ENCODE data around the gene BRD3.

Gene BRD3

DNA sequence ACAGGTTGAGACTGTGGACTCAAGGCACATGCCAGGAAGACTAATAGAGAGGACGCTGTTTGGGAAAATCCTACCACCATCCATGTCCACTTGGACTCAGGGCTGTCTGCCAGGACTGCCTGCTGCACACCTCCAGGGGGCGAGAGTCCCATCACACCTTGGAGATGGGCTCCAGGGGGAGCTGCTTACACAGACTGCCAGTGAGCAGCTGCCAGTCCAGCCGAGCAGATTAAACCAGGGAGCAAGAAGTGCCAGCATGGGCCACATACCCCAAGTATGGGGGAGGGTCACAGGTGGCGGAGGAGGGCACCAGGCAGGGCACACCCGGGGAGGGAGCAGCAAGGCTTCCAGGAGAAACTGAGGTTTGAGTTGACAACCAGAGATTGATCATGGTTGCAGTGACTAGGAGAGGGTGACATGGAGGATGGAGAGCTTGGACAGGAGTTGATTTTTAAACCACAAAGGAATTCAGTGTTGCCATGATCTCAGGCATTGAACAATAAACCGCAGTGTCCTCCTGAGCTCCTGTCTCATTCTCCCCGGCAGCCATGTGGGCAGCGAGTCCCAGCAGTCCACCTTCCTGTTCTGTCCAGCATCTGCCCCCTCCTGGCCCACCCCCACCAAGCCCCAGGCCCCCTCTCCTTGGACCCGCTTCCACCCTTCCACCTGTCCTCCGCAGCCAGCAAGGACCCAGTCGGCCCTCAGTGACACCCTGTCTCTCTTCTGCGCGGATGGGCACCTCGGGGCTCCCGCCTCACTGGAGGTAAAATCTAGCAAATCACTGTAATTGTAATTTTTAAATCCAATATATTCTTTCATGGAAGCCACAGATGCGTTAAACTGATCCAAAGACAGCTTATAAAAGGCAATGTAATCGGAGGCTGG is 72.6 kb downstream of the BRD3 start:
- Histone ChIP-seq H3K9me3 (ENCODE audit: insufficient read depth, low read length) (no peaks in the 10 kb centered on the region), H3K36me3 (replicated peaks; ENCODE audit: low read depth, low read length) (no peaks in the 10 kb centered on the region), H4K20me1 (ENCODE audit: insufficient read depth, low read length) (peaks cover 13% of the 10 kb centered on the region), H2AFZ (ENCODE audit: low read depth, low read length) (no peak overlapping the region), H3K4me2 (ENCODE audit: low read length) (no peak overlapping the region), H3K9ac (ENCODE audit: low read length) (no peak overlapping the region), H3K4me3 (ENCODE audit: low read length) (no peak overlapping the region), H3K27ac (ENCODE audit: low read length) (no peak overlapping the region), H3K27me3 (ENCODE audit: low read depth, low read length) (no peaks in the 10 kb centered on the region), H3K4me1 (ENCODE audit: low read length) (peaks cover 20% of the 10 kb centered on the region), H3K79me2 (ENCODE audit: low read length) (peaks cover 23% of the 10 kb centered on the region)
- TF ChIP-seq EZH2phosphoT487 (IDR thresholded peaks at IDR 0.05; ENCODE audit: low read depth), result no peak
- TF ChIP-seq CTCF (IDR thresholded peaks at IDR 0.05; ENCODE audit: low read depth, low read length), result peak; percentile 45

GRCh38 chr9:133994353-133995011 is 73.3 kb downstream of the BRD3 start:
- H3K4me2 ChIP-seq (ENCODE audit: low read length), result peak overlapping the region; percentile 100; the same call in 1 of the 2 replicates
- H3K79me2 ChIP-seq (ENCODE audit: low read length), result peaks cover 30% of the 10 kb centered on the region
- peaks cover 26% of the 10 kb centered on the region for H3K4me1 ChIP-seq (ENCODE audit: low read length)
- no peak overlapping the region for H2AFZ ChIP-seq (ENCODE audit: low read depth, low read length)
- no peak overlapping the region for H3K9ac ChIP-seq (ENCODE audit: low read length)
- H3K27ac ChIP-seq (ENCODE audit: low read length), result no peak overlapping the region
- H3K9me3 ChIP-seq (ENCODE audit: insufficient read depth, low read length), result no peaks in the 10 kb centered on the region
- no peaks in the 10 kb centered on the region for H3K27me3 ChIP-seq (ENCODE audit: low read depth, low read length)
- no peak overlapping the region for H3K4me3 ChIP-seq (ENCODE audit: low read length)
- H4K20me1 ChIP-seq (ENCODE audit: insufficient read depth, low read length), result peaks cover 21% of the 10 kb centered on the region
- TF ChIP-seq CTCF (IDR thresholded peaks at IDR 0.05; ENCODE audit: low read depth, low read length), result peak; percentile 93
- TF ChIP-seq EZH2phosphoT487 (IDR thresholded peaks at IDR 0.05; ENCODE audit: low read depth), result no peak
- no peaks in the 10 kb centered on the region for H3K36me3 ChIP-seq (replicated peaks; ENCODE audit: low read depth, low read length)

DNA sequence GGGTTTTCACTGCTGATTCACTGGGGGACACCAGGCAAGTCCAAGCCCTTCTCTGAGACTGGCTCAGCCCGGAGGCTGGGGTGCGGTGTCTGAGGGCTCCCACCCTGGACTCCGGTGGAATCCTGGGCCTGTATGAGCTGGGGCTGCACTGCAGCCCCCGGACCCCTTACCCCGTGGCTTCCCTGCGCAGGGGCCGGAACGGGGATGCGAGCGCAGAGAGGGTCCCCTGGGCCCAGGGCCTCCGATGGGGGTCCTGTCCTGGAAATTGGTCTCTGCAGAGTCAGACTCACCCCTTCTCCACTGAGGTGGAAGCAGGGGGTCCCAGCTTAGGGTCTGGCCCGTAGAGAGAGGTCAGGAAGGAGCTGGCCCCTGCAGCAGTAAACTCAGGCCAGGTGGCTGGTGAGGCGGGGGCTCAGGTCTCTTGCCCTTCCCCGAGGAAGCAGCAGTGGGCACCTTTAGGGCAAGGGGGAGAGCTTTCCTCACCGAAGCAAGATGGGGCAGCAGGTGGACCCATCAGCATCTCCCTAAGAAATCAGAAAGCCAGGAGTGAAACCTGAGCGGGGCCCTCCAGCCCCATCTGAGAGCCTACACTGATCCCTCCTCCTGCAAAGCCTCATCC is 74.1 kb downstream of the BRD3 start:
- Histone ChIP-seq H3K9ac (ENCODE audit: low read length) (peak overlapping the region; percentile 94), H3K4me2 (ENCODE audit: low read length) (peak overlapping the region; percentile 100), H3K4me1 (ENCODE audit: low read length) (peaks cover 26% of the 10 kb centered on the region), H3K4me3 (ENCODE audit: low read length) (peak overlapping the region; percentile 90), H3K27me3 (ENCODE audit: low read depth, low read length) (no peaks in the 10 kb centered on the region), H2AFZ (ENCODE audit: low read depth, low read length) (no peak overlapping the region), H3K79me2 (ENCODE audit: low read length) (peaks cover 37% of the 10 kb centered on the region), H3K9me3 (ENCODE audit: insufficient read depth, low read length) (no peaks in the 10 kb centered on the region), H4K20me1 (ENCODE audit: insufficient read depth, low read length) (peaks cover 24% of the 10 kb centered on the region), H3K36me3 (replicated peaks; ENCODE audit: low read depth, low read length) (no peaks in the 10 kb centered on the region), H3K27ac (ENCODE audit: low read length) (no peak overlapping the region)
- TF ChIP-seq EZH2phosphoT487 (IDR thresholded peaks at IDR 0.05; ENCODE audit: low read depth), result no peak
- no peak for TF ChIP-seq CTCF (IDR thresholded peaks at IDR 0.05; ENCODE audit: low read depth, low read length)
